ENCODE measurements around the gene GH1.
"Not testable (repeated sequence)": the region's sequence is repeated elsewhere in the genome, so short reads cannot be mapped to it uniquely, and the experiment has no call there.

Gene GH1

DNA sequence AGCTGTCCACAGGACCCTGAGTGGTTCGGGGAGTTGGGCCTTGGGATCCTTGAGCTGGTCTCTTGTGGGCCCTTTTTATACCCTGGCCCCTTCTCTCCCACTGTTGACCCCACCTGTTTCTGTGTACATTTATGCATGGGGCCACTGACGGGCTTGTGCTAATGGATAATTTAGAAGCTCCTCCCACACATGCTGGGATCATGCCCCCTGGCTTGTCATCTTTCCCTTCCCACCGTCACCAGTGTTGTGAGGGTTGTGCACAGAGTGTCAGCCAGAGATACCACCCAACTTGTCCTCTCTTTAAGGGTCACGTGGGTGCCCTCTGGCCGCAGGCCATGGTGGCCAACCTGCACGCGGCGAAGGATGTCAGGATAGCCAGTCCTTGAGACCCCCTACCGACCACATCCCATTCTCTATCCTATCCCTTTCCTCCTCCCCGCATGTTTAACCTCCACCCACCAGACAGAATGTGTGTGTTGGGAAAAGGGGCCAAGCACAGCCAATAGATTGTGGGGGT, at the start of gene GH1:
GH1 (minus strand) TSS at position 51 of the 517 bp plus-strand sequence. CDS start 63 bp downstream, outside the sequence.
- H3K27me3 ChIP-seq (ENCODE audit: insufficient read depth, low read length); H3K4me1 ChIP-seq (ENCODE audit: insufficient read depth, low read length); H3K4me3 ChIP-seq (ENCODE audit: low read length); H2AFZ ChIP-seq (ENCODE audit: low read depth, low read length); H3K9me3 ChIP-seq (ENCODE audit: low read length); H3K36me3 ChIP-seq (ENCODE audit: insufficient read depth, low read length): not testable (repeated sequence)

DNA sequence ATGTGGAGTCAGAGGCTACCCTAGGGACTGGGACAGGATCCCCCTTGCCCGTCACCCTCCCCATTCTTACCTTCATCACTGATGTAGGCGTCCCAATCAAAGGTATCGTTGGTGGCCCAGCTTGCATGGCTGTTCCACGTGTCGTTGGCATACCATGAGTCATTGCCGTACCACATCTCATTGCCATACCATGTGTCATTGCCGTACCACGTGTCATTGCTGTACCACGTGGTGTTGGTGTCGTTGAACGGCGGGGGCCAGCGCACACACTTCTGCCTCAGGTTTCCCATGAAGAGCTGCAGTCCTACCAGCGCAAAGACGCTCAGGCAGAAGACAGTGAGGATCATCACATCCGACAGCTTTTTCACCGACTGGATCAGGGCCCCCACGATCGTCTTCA, 49.3 kb upstream of the GH1 start:
- H3K9me3 ChIP-seq (ENCODE audit: low read length): no peaks in the 10 kb centered on the region
- no peak overlapping the region for H3K4me3 ChIP-seq (ENCODE audit: low read length)
- H3K27me3 ChIP-seq (ENCODE audit: insufficient read depth, low read length): no peaks in the 10 kb centered on the region
- no peaks in the 10 kb centered on the region for H3K36me3 ChIP-seq (ENCODE audit: insufficient read depth, low read length)
- no peak overlapping the region for H2AFZ ChIP-seq (ENCODE audit: low read depth, low read length)
- no peaks in the 10 kb centered on the region for H3K4me1 ChIP-seq (ENCODE audit: insufficient read depth, low read length)

DNA sequence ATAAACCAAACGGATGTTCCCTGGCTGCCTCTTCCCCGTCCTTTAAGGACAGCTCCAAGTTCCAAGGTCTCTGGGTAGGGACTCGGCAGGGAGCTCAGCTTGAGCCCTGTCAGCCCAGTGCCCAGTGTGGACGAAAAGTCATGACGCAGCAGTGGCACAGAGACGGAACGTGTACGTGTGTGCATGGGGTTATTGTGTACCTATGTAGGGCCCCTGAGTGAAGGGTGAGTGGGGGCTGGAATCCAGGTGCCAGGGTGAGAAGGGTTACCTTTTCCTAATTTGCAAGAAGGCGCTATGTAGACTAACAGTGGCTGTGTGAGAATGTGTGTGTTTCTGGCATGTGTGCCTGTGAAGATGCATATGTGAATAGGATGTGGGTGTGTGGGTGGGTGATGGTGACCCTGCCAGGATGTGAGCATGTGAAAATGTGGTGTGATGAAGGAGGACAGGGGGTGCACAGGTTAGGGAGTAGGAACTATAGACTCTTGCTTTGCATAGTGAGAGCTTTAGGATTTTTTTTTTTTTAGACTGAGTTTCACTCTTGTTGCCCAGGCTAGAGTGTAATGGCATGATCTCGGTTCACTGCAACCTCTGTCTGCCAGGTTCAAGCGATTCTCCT, 48.1 kb upstream of the GH1 start:
- Histone ChIP-seq H3K4me3 (ENCODE audit: low read length) (no peak overlapping the region), H3K9me3 (ENCODE audit: low read length) (no peaks in the 10 kb centered on the region)

GRCh38 chr17:63963123-63963522, 44.5 kb upstream of the GH1 start:
- H3K36me3 ChIP-seq (ENCODE audit: insufficient read depth, low read length): no peaks in the 10 kb centered on the region
- H2AFZ ChIP-seq (ENCODE audit: low read depth, low read length): no peak overlapping the region
- no peaks in the 10 kb centered on the region for H3K9me3 ChIP-seq (ENCODE audit: low read length)
- no peaks in the 10 kb centered on the region for H3K4me1 ChIP-seq (ENCODE audit: insufficient read depth, low read length)
- H3K4me3 ChIP-seq (ENCODE audit: low read length): no peak overlapping the region
- peaks cover 15% of the 10 kb centered on the region for H3K27me3 ChIP-seq (ENCODE audit: insufficient read depth, low read length)

More for the DNA sequence above, 48.1 kb upstream of the GH1 start:
- H3K36me3 ChIP-seq (ENCODE audit: insufficient read depth, low read length): no peaks in the 10 kb centered on the region
- no peak overlapping the region for H2AFZ ChIP-seq (ENCODE audit: low read depth, low read length)
- H3K27me3 ChIP-seq (ENCODE audit: insufficient read depth, low read length): no peaks in the 10 kb centered on the region
- no peaks in the 10 kb centered on the region for H3K4me1 ChIP-seq (ENCODE audit: insufficient read depth, low read length)

DNA sequence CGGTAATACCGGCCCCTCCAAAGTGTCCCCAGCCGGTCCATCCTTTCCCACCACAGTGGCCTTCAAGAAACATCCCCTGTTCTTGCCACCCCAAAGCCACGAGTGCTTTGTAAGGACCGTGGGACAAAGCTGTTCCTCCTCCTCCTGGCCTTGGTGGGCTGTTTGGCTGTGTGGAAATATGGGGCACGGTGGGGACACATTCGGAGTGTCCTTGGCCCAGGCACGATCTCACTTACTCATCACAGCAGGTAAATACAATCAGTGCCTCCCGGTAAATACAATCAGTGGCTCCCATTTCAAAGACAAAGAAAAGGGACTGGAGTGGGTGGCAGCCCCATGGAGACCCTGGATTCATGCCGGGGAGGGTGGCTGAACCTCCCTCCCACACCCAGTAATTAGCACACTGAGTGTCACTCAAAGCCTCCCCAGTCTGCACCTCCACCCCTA, 43.7 kb upstream of the GH1 start:
- Histone ChIP-seq H3K27me3 (ENCODE audit: insufficient read depth, low read length) (peaks cover 15% of the 10 kb centered on the region), H2AFZ (ENCODE audit: low read depth, low read length) (no peak overlapping the region), H3K4me3 (ENCODE audit: low read length) (no peak overlapping the region)

GRCh38 chr17:63961355-63962212, 42.9 kb upstream of the GH1 start:
- Histone ChIP-seq H3K9me3 (ENCODE audit: low read length) (no peaks in the 10 kb centered on the region), H3K36me3 (ENCODE audit: insufficient read depth, low read length) (no peaks in the 10 kb centered on the region), H3K4me3 (ENCODE audit: low read length) (no peak overlapping the region), H3K27me3 (ENCODE audit: insufficient read depth, low read length) (peaks cover 15% of the 10 kb centered on the region), H2AFZ (ENCODE audit: low read depth, low read length) (no peak overlapping the region), H3K4me1 (ENCODE audit: insufficient read depth, low read length) (no peaks in the 10 kb centered on the region)

More for the DNA sequence above, 43.7 kb upstream of the GH1 start:
- Histone ChIP-seq H3K9me3 (ENCODE audit: low read length) (no peaks in the 10 kb centered on the region), H3K36me3 (ENCODE audit: insufficient read depth, low read length) (no peaks in the 10 kb centered on the region), H3K4me1 (ENCODE audit: insufficient read depth, low read length) (no peaks in the 10 kb centered on the region)

GRCh38 chr17:63960430-63960829, 41.8 kb upstream of the GH1 start:
- no peaks in the 10 kb centered on the region for H3K9me3 ChIP-seq (ENCODE audit: low read length)
- H3K36me3 ChIP-seq (ENCODE audit: insufficient read depth, low read length): no peaks in the 10 kb centered on the region
- H3K27me3 ChIP-seq (ENCODE audit: insufficient read depth, low read length): peaks cover 15% of the 10 kb centered on the region
- no peak overlapping the region for H2AFZ ChIP-seq (ENCODE audit: low read depth, low read length)
- no peaks in the 10 kb centered on the region for H3K4me1 ChIP-seq (ENCODE audit: insufficient read depth, low read length)
- H3K4me3 ChIP-seq (ENCODE audit: low read length): no peak overlapping the region

DNA sequence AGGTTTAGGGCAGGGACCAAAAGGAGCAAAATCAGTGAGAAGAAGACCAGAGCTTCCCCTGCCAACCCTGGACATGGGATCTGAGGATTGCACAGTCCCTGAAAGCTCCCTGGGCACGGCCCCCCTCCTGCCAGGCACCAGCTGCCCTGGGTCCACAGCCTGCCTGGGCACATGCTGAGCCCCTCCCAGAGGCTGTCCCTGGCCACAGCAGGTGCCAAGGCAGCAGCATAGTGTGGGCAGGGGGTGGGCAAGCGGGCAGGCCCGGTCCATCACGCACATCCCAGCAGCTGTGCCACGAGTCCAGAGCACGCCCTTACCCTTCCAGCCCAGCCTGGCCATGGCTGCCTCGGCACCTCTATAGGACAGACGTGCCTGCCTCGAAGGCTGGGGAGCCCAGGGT, 41.4 kb upstream of the GH1 start:
- Histone ChIP-seq H3K9me3 (ENCODE audit: low read length) (no peaks in the 10 kb centered on the region), H2AFZ (ENCODE audit: low read depth, low read length) (no peak overlapping the region), H3K27me3 (ENCODE audit: insufficient read depth, low read length) (peaks cover 15% of the 10 kb centered on the region), H3K4me1 (ENCODE audit: insufficient read depth, low read length) (no peaks in the 10 kb centered on the region), H3K36me3 (ENCODE audit: insufficient read depth, low read length) (no peaks in the 10 kb centered on the region), H3K4me3 (ENCODE audit: low read length) (no peak overlapping the region)

DNA sequence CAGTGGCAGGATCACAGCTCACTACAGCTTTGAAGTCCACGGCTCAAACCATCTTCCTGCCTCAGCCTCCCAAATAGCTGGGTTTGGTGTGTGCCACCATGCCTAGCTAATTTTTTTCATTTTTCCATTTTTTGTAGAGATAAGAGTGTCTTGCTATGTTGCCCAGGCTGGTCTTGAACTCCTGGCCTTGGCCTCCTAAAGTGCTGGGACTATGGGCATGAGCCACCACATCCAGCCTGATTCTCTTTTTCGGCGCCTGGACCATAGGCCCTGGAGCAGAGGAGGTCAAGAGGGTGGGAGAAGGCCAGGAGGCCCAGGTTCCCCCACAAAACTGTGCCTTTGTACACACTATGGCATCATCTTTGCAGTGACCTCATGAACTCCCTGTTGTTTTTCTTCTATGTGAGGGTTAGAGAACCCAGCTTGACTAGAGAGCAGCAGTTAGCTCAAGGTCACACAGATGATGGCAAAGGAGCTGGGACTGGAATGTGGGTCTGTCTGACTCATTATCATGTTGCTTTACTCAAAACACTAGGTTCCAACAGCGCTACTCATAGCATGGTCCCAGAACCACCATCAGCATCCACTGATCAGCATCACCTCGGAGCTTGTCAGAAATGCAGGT, 37.8 kb upstream of the GH1 start:
- no peaks in the 10 kb centered on the region for H3K4me1 ChIP-seq (ENCODE audit: insufficient read depth, low read length)
- no peaks in the 10 kb centered on the region for H3K9me3 ChIP-seq (ENCODE audit: low read length)
- no peak overlapping the region for H3K4me3 ChIP-seq (ENCODE audit: low read length)
- peaks cover 15% of the 10 kb centered on the region for H3K27me3 ChIP-seq (ENCODE audit: insufficient read depth, low read length)
- no peak overlapping the region for H2AFZ ChIP-seq (ENCODE audit: low read depth, low read length)
- H3K36me3 ChIP-seq (ENCODE audit: insufficient read depth, low read length): no peaks in the 10 kb centered on the region

- Histone ChIP-seq H3K36me3 (ENCODE audit: insufficient read depth, low read length) (no peaks in the 10 kb centered on the region), H3K27me3 (ENCODE audit: insufficient read depth, low read length) (peaks cover 15% of the 10 kb centered on the region), H2AFZ (ENCODE audit: low read depth, low read length) (no peak overlapping the region)
Observed at GRCh38 chr17:63955791-63956190, 37.2 kb upstream of the GH1 start.

GRCh38 chr17:63955232-63955631, 36.6 kb upstream of the GH1 start:
- Histone ChIP-seq H3K9me3 (ENCODE audit: low read length) (no peaks in the 10 kb centered on the region), H2AFZ (ENCODE audit: low read depth, low read length) (no peak overlapping the region), H3K36me3 (ENCODE audit: insufficient read depth, low read length) (no peaks in the 10 kb centered on the region), H3K27me3 (ENCODE audit: insufficient read depth, low read length) (peaks cover 10% of the 10 kb centered on the region), H3K4me3 (ENCODE audit: low read length) (no peak overlapping the region), H3K4me1 (ENCODE audit: insufficient read depth, low read length) (no peaks in the 10 kb centered on the region)

More at GRCh38 chr17:63955791-63956190, 37.2 kb upstream of the GH1 start:
- no peaks in the 10 kb centered on the region for H3K9me3 ChIP-seq (ENCODE audit: low read length)
- no peak overlapping the region for H3K4me3 ChIP-seq (ENCODE audit: low read length)
- no peaks in the 10 kb centered on the region for H3K4me1 ChIP-seq (ENCODE audit: insufficient read depth, low read length)

DNA sequence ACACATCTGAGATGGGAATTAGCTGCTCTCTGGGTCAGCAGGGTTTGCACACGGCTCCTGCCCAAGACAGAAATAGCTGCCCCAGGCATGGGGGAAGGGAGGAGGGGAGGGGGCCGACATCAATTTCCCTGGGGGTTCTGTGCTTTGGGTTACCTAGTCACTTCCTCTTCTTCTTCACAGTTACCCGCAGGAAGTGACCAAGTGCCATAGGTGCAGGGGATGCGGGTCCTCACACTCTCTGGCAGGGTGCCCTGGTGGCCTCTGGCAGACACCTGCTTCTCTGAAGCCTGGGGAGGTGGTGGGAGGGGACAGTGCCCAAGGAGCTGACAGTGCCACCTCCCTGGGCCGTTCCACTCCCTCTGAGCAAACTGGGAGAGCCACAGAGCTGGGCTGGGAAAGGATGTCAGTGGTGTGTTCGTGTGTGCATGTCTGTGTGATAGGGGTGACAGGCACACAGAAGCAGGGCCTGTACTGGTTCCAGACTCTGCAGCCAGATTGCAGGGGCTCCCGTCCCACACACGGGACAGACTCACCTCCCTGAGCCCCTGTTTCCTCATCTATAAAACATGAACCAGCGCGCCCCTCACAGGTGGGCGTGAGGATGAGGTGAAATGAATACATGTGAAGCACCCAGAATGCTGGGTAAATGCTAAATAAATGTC, 35.9 kb upstream of the GH1 start:
- Histone ChIP-seq H3K36me3 (ENCODE audit: insufficient read depth, low read length) (no peaks in the 10 kb centered on the region), H3K27me3 (ENCODE audit: insufficient read depth, low read length) (peaks cover 3% of the 10 kb centered on the region), H3K4me1 (ENCODE audit: insufficient read depth, low read length) (no peaks in the 10 kb centered on the region), H2AFZ (ENCODE audit: low read depth, low read length) (no peak overlapping the region), H3K4me3 (ENCODE audit: low read length) (no peak overlapping the region), H3K9me3 (ENCODE audit: low read length) (no peaks in the 10 kb centered on the region)

Data from neuron (in vitro differentiated cells).